ENCODE data around the gene PVR.

DNA sequence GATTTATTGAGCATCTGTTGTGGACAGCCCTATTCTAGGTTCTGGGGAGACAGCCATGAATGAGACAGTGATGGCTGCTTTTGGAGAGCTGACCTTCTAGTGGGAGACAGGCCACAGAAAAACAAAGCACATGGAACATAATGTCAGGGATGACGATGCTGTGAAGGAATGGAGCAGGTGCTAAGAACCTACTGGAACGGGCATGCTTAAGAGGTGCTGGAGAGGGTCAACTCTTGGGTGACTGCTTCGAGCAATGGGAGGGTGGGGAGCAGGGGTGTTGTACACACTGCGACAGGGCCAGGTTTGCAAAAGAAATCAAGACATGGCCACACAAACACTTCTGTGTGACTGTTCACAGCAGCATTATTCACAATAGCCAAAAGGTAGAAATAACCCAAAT lies 43.2 kb downstream of the PVR start:
- TF ChIP-seq TAF1 (IDR thresholded peaks at IDR 0.05; ENCODE audit: borderline replicate concordance, low read depth, low read length) (no peak), EP300 (IDR thresholded peaks at IDR 0.05; ENCODE audit: borderline replicate concordance in 1 of 2, low read depth in 1 of 2, low read length in 1 of 2) (no peak), RFX5 (IDR thresholded peaks at IDR 0.05; ENCODE audit: low read length) (no peak), SMC3 (IDR thresholded peaks at IDR 0.05; ENCODE audit: low read depth, low read length) (no peak), GABPA (IDR thresholded peaks at IDR 0.05; ENCODE audit: low read depth) (no peak), SIN3A (IDR thresholded peaks at IDR 0.05; ENCODE audit: borderline replicate concordance, low read depth, low read length) (no peak), RAD21 (IDR thresholded peaks at IDR 0.05; ENCODE audit: low read length) (no peak), MEF2A (IDR thresholded peaks at IDR 0.05; ENCODE audit: borderline replicate concordance, low read depth) (no peak), POLR2AphosphoS5 (IDR thresholded peaks at IDR 0.05; ENCODE audit: low read depth, low read length) (no peak), NFIC (IDR thresholded peaks at IDR 0.05; ENCODE audit: borderline replicate concordance) (no peak), RXRA (IDR thresholded peaks at IDR 0.05; ENCODE audit: borderline replicate concordance, low read depth) (no peak), EZH2phosphoT487 (IDR thresholded peaks at IDR 0.05; ENCODE audit: borderline replicate concordance, low read depth) (no peak)
- TF ChIP-seq, protein P1, sequence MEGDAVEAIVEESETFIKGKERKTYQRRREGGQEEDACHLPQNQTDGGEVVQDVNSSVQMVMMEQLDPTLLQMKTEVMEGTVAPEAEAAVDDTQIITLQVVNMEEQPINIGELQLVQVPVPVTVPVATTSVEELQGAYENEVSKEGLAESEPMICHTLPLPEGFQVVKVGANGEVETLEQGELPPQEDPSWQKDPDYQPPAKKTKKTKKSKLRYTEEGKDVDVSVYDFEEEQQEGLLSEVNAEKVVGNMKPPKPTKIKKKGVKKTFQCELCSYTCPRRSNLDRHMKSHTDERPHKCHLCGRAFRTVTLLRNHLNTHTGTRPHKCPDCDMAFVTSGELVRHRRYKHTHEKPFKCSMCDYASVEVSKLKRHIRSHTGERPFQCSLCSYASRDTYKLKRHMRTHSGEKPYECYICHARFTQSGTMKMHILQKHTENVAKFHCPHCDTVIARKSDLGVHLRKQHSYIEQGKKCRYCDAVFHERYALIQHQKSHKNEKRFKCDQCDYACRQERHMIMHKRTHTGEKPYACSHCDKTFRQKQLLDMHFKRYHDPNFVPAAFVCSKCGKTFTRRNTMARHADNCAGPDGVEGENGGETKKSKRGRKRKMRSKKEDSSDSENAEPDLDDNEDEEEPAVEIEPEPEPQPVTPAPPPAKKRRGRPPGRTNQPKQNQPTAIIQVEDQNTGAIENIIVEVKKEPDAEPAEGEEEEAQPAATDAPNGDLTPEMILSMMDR (IDR thresholded peaks at IDR 0.05) = no peak
- TF ChIP-seq, protein P2, sequence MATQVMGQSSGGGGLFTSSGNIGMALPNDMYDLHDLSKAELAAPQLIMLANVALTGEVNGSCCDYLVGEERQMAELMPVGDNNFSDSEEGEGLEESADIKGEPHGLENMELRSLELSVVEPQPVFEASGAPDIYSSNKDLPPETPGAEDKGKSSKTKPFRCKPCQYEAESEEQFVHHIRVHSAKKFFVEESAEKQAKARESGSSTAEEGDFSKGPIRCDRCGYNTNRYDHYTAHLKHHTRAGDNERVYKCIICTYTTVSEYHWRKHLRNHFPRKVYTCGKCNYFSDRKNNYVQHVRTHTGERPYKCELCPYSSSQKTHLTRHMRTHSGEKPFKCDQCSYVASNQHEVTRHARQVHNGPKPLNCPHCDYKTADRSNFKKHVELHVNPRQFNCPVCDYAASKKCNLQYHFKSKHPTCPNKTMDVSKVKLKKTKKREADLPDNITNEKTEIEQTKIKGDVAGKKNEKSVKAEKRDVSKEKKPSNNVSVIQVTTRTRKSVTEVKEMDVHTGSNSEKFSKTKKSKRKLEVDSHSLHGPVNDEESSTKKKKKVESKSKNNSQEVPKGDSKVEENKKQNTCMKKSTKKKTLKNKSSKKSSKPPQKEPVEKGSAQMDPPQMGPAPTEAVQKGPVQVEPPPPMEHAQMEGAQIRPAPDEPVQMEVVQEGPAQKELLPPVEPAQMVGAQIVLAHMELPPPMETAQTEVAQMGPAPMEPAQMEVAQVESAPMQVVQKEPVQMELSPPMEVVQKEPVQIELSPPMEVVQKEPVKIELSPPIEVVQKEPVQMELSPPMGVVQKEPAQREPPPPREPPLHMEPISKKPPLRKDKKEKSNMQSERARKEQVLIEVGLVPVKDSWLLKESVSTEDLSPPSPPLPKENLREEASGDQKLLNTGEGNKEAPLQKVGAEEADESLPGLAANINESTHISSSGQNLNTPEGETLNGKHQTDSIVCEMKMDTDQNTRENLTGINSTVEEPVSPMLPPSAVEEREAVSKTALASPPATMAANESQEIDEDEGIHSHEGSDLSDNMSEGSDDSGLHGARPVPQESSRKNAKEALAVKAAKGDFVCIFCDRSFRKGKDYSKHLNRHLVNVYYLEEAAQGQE (IDR thresholded peaks at IDR 0.05; ENCODE audit: low read depth, low read length) = no peak

Measured in SK-N-SH (cell line).